ENCODE results near the gene AMPH.

DNA sequence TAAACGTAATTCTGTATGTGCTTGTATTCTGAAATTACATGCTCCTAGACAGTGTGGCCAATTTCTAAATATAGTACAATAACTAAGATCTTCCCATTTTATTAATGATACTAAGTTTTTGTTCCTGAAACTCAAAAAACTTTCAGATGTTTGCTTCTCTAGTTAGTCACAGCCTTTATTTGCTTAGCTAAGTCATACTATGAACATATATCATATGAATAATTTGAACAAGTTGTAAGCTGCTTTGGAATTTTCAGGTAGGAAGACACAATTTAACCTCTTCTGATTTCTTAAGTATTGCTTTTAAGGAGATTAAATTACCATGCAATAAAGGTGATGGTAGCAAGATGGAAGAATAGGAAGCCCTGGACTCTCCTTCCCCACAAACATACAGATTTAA lies 148.7 kb downstream of the AMPH start:
- TF ChIP-seq GABPA (IDR thresholded peaks at IDR 0.05; ENCODE audit: low read depth), result no peak
- TF ChIP-seq, protein P1, sequence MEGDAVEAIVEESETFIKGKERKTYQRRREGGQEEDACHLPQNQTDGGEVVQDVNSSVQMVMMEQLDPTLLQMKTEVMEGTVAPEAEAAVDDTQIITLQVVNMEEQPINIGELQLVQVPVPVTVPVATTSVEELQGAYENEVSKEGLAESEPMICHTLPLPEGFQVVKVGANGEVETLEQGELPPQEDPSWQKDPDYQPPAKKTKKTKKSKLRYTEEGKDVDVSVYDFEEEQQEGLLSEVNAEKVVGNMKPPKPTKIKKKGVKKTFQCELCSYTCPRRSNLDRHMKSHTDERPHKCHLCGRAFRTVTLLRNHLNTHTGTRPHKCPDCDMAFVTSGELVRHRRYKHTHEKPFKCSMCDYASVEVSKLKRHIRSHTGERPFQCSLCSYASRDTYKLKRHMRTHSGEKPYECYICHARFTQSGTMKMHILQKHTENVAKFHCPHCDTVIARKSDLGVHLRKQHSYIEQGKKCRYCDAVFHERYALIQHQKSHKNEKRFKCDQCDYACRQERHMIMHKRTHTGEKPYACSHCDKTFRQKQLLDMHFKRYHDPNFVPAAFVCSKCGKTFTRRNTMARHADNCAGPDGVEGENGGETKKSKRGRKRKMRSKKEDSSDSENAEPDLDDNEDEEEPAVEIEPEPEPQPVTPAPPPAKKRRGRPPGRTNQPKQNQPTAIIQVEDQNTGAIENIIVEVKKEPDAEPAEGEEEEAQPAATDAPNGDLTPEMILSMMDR (IDR thresholded peaks at IDR 0.05; ENCODE audit: insufficient read depth, low read length), result no peak
- no peak for TF ChIP-seq POLR2AphosphoS5 (IDR thresholded peaks at IDR 0.05; ENCODE audit: low read depth)
- TF ChIP-seq, protein P2, sequence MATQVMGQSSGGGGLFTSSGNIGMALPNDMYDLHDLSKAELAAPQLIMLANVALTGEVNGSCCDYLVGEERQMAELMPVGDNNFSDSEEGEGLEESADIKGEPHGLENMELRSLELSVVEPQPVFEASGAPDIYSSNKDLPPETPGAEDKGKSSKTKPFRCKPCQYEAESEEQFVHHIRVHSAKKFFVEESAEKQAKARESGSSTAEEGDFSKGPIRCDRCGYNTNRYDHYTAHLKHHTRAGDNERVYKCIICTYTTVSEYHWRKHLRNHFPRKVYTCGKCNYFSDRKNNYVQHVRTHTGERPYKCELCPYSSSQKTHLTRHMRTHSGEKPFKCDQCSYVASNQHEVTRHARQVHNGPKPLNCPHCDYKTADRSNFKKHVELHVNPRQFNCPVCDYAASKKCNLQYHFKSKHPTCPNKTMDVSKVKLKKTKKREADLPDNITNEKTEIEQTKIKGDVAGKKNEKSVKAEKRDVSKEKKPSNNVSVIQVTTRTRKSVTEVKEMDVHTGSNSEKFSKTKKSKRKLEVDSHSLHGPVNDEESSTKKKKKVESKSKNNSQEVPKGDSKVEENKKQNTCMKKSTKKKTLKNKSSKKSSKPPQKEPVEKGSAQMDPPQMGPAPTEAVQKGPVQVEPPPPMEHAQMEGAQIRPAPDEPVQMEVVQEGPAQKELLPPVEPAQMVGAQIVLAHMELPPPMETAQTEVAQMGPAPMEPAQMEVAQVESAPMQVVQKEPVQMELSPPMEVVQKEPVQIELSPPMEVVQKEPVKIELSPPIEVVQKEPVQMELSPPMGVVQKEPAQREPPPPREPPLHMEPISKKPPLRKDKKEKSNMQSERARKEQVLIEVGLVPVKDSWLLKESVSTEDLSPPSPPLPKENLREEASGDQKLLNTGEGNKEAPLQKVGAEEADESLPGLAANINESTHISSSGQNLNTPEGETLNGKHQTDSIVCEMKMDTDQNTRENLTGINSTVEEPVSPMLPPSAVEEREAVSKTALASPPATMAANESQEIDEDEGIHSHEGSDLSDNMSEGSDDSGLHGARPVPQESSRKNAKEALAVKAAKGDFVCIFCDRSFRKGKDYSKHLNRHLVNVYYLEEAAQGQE (IDR thresholded peaks at IDR 0.05; ENCODE audit: insufficient replicate concordance, low read depth), result no peak
- TF ChIP-seq SPI1 (IDR thresholded peaks at IDR 0.05; ENCODE audit: borderline replicate concordance, low read depth), result no peak

Data from HL-60 (cell line).